Osteoblast (primary cell): Measurements from ENCODE around the gene NOD1. TPM values are rescaled to one million over a fixed set of nuclear protein-coding genes. Genes with fewer than 3 reads are reported as not detected.

Experiments
- DNase-seq: peaks from one replicate; pipeline ENCODE4 v3.0.0; 2011; ENCODE audit warnings: low spot score, mixed read lengths; ENCODE audit not compliant: insufficient read length; ENCODE audit errors: missing footprints
- H2AFZ ChIP-seq: 2 replicates; pipeline ENCODE4 v1.6.0; 2011; ENCODE audit warnings: mild to moderate bottlenecking, low read length
- H3K27ac ChIP-seq: 2 replicates; pipeline ENCODE4 v1.5.1; 2011; ENCODE audit warnings: mild to moderate bottlenecking, low read depth, low read length, moderate library complexity
- H3K27me3 ChIP-seq: 2 replicates; pipeline ENCODE4 v1.6.0; 2012; ENCODE audit warnings: mild to moderate bottlenecking, control low read depth, inconsistent platforms, low read length, moderate library complexity; ENCODE audit not compliant: insufficient read depth
- H3K36me3 ChIP-seq: 2 replicates; pipeline ENCODE4 v1.5.1; 2011; ENCODE audit warnings: mild to moderate bottlenecking, low read length, control low read depth, moderate library complexity; ENCODE audit not compliant: insufficient read depth
- H3K4me1 ChIP-seq: 2 replicates; pipeline ENCODE4 v1.5.1; 2011; ENCODE audit warnings: mild to moderate bottlenecking, low read length, control low read depth, moderate library complexity; ENCODE audit not compliant: insufficient read depth
- H3K4me2 ChIP-seq: 2 replicates; pipeline ENCODE4 v1.6.0; 2011; ENCODE audit warnings: mild to moderate bottlenecking, low read length; ENCODE audit not compliant: insufficient read depth
- H3K4me3 ChIP-seq: fragments of 200-600 bp; sonication (generic); 3 replicates; pipeline ENCODE4 v1.5.1; 2012; ENCODE audit warnings: mild to moderate bottlenecking, low read length, inconsistent platforms; ENCODE audit not compliant: insufficient read depth
- H3K79me2 ChIP-seq: 2 replicates; pipeline ENCODE4 v1.6.0; 2012; ENCODE audit warnings: mild to moderate bottlenecking, low read length, control low read depth, inconsistent platforms; ENCODE audit not compliant: insufficient read depth
- H3K9me3 ChIP-seq: 2 replicates; pipeline ENCODE4 v1.5.1; 2011; ENCODE audit warnings: low read depth, low read length, control low read depth
- H4K20me1 ChIP-seq: 2 replicates; pipeline ENCODE4 v1.6.0; 2012; ENCODE audit warnings: mild to moderate bottlenecking, low read length, control low read depth; ENCODE audit not compliant: insufficient read depth
- CTCF ChIP-seq: IDR thresholded peaks from 2 replicates; pipeline ENCODE4 v1.5.1; 2011; ENCODE audit warnings: mild to moderate bottlenecking, low read depth, low read length, moderate library complexity; ENCODE audit errors: extremely low read depth
- total RNA-seq: library from RNA; depleted of rRNA; stranded (reverse); fragments of >200 nt; gene quantifications from 2 replicates; pipeline ENCODE4 v1.2.3, GENCODE V29; 2012

Gene NOD1
- total RNA-seq, 1 donor, result 7.6 TPM

GRCh38 chr7:30470771-30471170, 7.8 kb downstream of the NOD1 start:
- Histone ChIP-seq H3K4me1 (peaks cover 82% of the 10 kb centered on the region), H3K4me3 (peak overlapping the region; percentile 9), H4K20me1 (no peaks in the 10 kb centered on the region), H3K36me3 (no peaks in the 10 kb centered on the region), H3K27ac (peak overlapping the region; percentile 99), H3K9me3 (no peaks in the 10 kb centered on the region), H3K27me3 (no peaks in the 10 kb centered on the region), H3K4me2 (peak overlapping the region; percentile 67), H3K79me2 (peaks cover 57% of the 10 kb centered on the region), H2AFZ (no peak overlapping the region)
- no peak for DNase-seq
- TF ChIP-seq CTCF, result no peak

GRCh38 chr7:30470163-30470770, 8.3 kb downstream of the NOD1 start:
- no peaks in the 10 kb centered on the region for H3K27me3 ChIP-seq
- H3K9me3 ChIP-seq, result no peaks in the 10 kb centered on the region
- TF ChIP-seq CTCF, result no peak
- H3K36me3 ChIP-seq, result no peaks in the 10 kb centered on the region
- H3K27ac ChIP-seq, result peak overlapping the region; percentile 99
- H3K4me1 ChIP-seq, result peaks cover 82% of the 10 kb centered on the region
- H3K4me2 ChIP-seq, result peak overlapping the region; percentile 67
- H3K4me3 ChIP-seq, result peak overlapping the region; percentile 9
- peaks cover 57% of the 10 kb centered on the region for H3K79me2 ChIP-seq
- no peak for DNase-seq
- no peak overlapping the region for H2AFZ ChIP-seq
- H4K20me1 ChIP-seq, result no peaks in the 10 kb centered on the region

DNA sequence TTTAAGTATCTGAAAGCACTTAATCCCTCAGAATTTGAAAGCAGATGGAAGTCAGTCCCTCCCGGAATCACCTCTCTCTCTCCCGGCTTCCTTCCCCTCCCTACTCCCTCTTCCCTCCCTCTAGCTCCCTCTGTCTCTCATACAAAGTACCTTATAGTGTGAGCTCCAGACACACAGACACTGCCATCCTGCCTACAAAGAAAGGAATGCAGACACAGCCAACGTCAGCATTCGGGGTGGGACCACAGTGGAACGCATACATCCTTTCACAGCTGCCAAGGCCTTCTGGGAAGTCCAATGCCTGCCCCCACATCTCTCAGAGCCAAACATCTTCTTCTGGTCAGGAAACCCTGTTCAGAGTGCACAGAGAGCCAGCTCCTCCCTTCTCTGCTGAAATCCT, 9.3 kb downstream of the NOD1 start:
- Histone ChIP-seq H4K20me1 (no peaks in the 10 kb centered on the region), H3K27me3 (no peaks in the 10 kb centered on the region), H3K79me2 (peaks cover 59% of the 10 kb centered on the region), H3K4me3 (peak overlapping the region; percentile 49), H3K9me3 (no peaks in the 10 kb centered on the region), H3K4me2 (peak overlapping the region; percentile 72), H3K27ac (peak overlapping the region; percentile 99), H3K36me3 (no peaks in the 10 kb centered on the region), H3K4me1 (peaks cover 82% of the 10 kb centered on the region), H2AFZ (peak overlapping the region; percentile 59)
- DNase-seq, result peak; percentile 91
- TF ChIP-seq CTCF, result peak; percentile 65

- Histone ChIP-seq H3K4me1 (peaks cover 83% of the 10 kb centered on the region), H3K4me3 (peak overlapping the region; percentile 49), H3K27ac (peak overlapping the region; percentile 99), H3K27me3 (no peaks in the 10 kb centered on the region), H2AFZ (peak overlapping the region; percentile 59), H3K36me3 (no peaks in the 10 kb centered on the region), H3K9me3 (no peaks in the 10 kb centered on the region), H3K4me2 (peak overlapping the region; percentile 72), H3K79me2 (peaks cover 58% of the 10 kb centered on the region), H4K20me1 (no peaks in the 10 kb centered on the region)
- no peak for TF ChIP-seq CTCF
- DNase-seq, result no peak
Measured at GRCh38 chr7:30468791-30469190, 9.8 kb downstream of the NOD1 start.
